A549 (cell line): ENCODE measurements around the gene MFSD6L.

ENCODE experiments used
- CHD2 ChIP-seq: fragments of 150-350 bp; IDR thresholded peaks from 2 replicates; pipeline ENCODE4 v1.6.1; 2014; ENCODE audit warnings: low read length; ENCODE audit not compliant: partially characterized antibody
- EP300 ChIP-seq, 2 experiments: fragments of >200 bp; sonication (Bioruptor Twin); formaldehyde crosslinking; IDR thresholded peaks; 2 replicates in 1 of 2; 3 replicates in 1 of 2; pipeline ENCODE4 v1.6.1; 2016 to 2017
- HOXB5 ChIP-seq: fragments of 250-450 bp; sonication (Bioruptor Pico); IDR thresholded peaks from 2 replicates; pipeline ENCODE4 v1.5.0; 2020; ENCODE audit warnings: mild to moderate bottlenecking, moderate library complexity
- JUN ChIP-seq, 2 experiments: fragments of >200 bp; sonication (Bioruptor Twin); formaldehyde crosslinking; IDR thresholded peaks; 2 replicates in 1 of 2; 3 replicates in 1 of 2; pipeline ENCODE4 v1.6.1; 2016 to 2017
- MAZ ChIP-seq: fragments of 150-350 bp; IDR thresholded peaks from 2 replicates; pipeline ENCODE4 v1.6.1; 2014; ENCODE audit warnings: antibody characterized with exemption, low read depth, low read length, borderline replicate concordance
- MYC ChIP-seq: IDR thresholded peaks from 2 replicates; pipeline ENCODE4 v1.6.1; 2012; ENCODE audit warnings: mild to moderate bottlenecking, inconsistent platforms, low read length, improper control_type of control experiment, borderline replicate concordance
- NFE2L2 ChIP-seq: fragments of 150-350 bp; conservative IDR thresholded peaks from 2 replicates; pipeline ENCODE4 v1.6.1; 2014; ENCODE audit warnings: low read length
- POLR2A ChIP-seq: IDR thresholded peaks from 2 replicates; pipeline ENCODE4 v1.6.1; 2012; ENCODE audit warnings: mild to moderate bottlenecking, low read length
- ZFP36 ChIP-seq: fragments of 450-650 bp; IDR thresholded peaks from 2 replicates; pipeline ENCODE4 v1.6.1; 2014; ENCODE audit warnings: borderline replicate concordance; ENCODE audit not compliant: partially characterized antibody
- TF ChIP-seq, protein P1 (sequence below): fragments of >200 bp; sonication (Bioruptor Twin); formaldehyde crosslinking; IDR thresholded peaks from 3 replicates; pipeline ENCODE4 v1.5.1; 2016
- TF ChIP-seq, protein P2 (sequence below): IDR thresholded peaks from 2 replicates; pipeline ENCODE4 v1.6.1; 2012

DNA sequence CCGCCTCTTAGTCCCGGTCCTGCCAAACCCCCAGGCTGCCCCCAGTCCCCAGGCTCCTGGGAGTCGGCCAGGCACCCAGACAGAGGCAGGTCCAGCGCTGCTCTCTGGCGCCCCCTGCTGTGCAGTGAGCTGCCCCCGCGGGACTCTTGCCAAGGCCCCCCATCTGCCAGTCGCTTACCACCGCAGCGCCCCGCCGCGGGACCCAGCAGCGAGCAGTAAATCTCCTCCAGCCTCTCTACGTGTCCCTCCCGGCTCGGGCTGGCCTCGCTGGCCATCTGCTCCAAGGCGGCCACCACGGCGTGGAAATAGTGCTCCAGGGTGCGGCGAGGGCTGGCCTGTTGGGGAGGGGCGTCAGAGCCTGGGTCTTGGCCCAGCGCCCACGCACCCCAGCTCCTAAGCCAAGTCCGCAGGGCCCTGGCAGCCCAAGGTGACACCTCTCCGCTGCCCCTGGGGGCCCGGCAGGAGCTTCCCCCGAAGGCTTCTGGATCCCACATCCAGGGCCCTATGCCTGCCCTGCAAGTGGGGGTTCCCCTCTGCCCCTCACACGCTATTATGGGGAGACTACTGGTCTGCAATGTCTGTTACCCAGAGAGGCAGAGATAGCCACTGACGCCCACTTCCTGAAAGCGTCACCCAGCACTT is 33.7 kb upstream of the MFSD6L start:
- no peak for TF ChIP-seq EP300 (IDR thresholded peaks at IDR 0.05)
- TF ChIP-seq, protein P1, sequence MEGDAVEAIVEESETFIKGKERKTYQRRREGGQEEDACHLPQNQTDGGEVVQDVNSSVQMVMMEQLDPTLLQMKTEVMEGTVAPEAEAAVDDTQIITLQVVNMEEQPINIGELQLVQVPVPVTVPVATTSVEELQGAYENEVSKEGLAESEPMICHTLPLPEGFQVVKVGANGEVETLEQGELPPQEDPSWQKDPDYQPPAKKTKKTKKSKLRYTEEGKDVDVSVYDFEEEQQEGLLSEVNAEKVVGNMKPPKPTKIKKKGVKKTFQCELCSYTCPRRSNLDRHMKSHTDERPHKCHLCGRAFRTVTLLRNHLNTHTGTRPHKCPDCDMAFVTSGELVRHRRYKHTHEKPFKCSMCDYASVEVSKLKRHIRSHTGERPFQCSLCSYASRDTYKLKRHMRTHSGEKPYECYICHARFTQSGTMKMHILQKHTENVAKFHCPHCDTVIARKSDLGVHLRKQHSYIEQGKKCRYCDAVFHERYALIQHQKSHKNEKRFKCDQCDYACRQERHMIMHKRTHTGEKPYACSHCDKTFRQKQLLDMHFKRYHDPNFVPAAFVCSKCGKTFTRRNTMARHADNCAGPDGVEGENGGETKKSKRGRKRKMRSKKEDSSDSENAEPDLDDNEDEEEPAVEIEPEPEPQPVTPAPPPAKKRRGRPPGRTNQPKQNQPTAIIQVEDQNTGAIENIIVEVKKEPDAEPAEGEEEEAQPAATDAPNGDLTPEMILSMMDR, result peak; percentile 51
- no peak for TF ChIP-seq JUN (IDR thresholded peaks at IDR 0.05)
- TF ChIP-seq, protein P2, sequence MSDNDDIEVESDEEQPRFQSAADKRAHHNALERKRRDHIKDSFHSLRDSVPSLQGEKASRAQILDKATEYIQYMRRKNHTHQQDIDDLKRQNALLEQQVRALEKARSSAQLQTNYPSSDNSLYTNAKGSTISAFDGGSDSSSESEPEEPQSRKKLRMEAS, result no peak
- TF ChIP-seq HOXB5 (CRISPR knock-in tag), result no peak
- no peak for TF ChIP-seq POLR2A
- TF ChIP-seq MYC, result no peak
- TF ChIP-seq MAZ, result no peak
- no peak for TF ChIP-seq NFE2L2
- no peak for TF ChIP-seq ZFP36
- no peak for TF ChIP-seq CHD2
